Kidney (tissue), 14 donors: ENCODE results near the gene SYN1. TPM values are rescaled to one million over a fixed set of nuclear protein-coding genes. Genes with fewer than 3 reads are reported as not detected.

Source experiments
- DNase-seq, 5 donors: peaks; one replicate each; pipeline ENCODE4 v3.0.0-alpha.2; 2013 to 2020
- FAIRE-seq: peaks from 2 replicates; lab custom pipeline; 2012; peaks lifted over from hg19 to GRCh38; lab: Jason Lieb, UNC
- H3K27ac ChIP-seq, 2 donors: one replicate each; pipeline ENCODE4 v1.7.0; 2013; ENCODE audit warnings: low read depth in 2 of 2, low read length in 2 of 2, inconsistent platforms in 1 of 2
- H3K27me3 ChIP-seq: one replicate; pipeline ENCODE4 v1.7.1; 2013; ENCODE audit warnings: low read length, inconsistent platforms; ENCODE audit not compliant: control insufficient read depth, insufficient read depth
- H3K36me3 ChIP-seq, 3 donors: one replicate each; pipeline versions ENCODE4 v1.7.0 to v1.7.1; 2013; ENCODE audit warnings: low read length in 3 of 3, control low read depth in 1 of 3, inconsistent platforms in 1 of 3; ENCODE audit not compliant: insufficient read depth in 3 of 3, control insufficient read depth in 2 of 3
- H3K4me1 ChIP-seq, 3 donors: one replicate each; pipeline versions ENCODE4 v1.7.0 to v1.7.1; 2013; ENCODE audit warnings: low read length in 3 of 3, inconsistent platforms in 1 of 3, low read depth in 1 of 3; ENCODE audit not compliant: control insufficient read depth in 2 of 3, insufficient read depth in 2 of 3
- H3K4me3 ChIP-seq, 3 donors: one replicate each; pipeline versions ENCODE4 v1.7.0 to v1.8.1; 2013; ENCODE audit warnings: low read length in 3 of 3, control low read depth in 1 of 3, inconsistent platforms in 1 of 3
- H3K9ac ChIP-seq, 3 donors: one replicate each; pipeline versions ENCODE4 v1.7.0 to v1.7.1; 2013; ENCODE audit warnings: low read length in 3 of 3, control low read depth in 1 of 3, inconsistent platforms in 1 of 3
- H3K9me3 ChIP-seq, 3 donors: one replicate each; pipeline versions ENCODE4 v1.7.0 to v1.7.1; 2013; ENCODE audit warnings: low read length in 3 of 3, control low read depth in 1 of 3, inconsistent platforms in 1 of 3; ENCODE audit not compliant: control insufficient read depth in 2 of 3, insufficient read depth in 1 of 3
- CTCF ChIP-seq: IDR thresholded peaks from 3 replicates; pipeline ENCODE4 v1.5.1; 2012; ENCODE audit warnings: mild to moderate bottlenecking, moderate library complexity, borderline replicate concordance; ENCODE audit not compliant: insufficient read depth; ENCODE audit errors: extremely low read depth
- intact Hi-C: fragments of 100-400 bp; cut with DNase I; formaldehyde crosslinking; loops from one replicate; pipeline ENCODE4 v1.11.1; 2022
- polyA plus RNA-seq: library from polyadenylated mRNA; stranded (reverse); fragments of 350-450 nt; fragmentation: Illumina TruSeq; extraction: RNeasy Lipid Tissue Mini Kit (QIAGEN cat#74804); gene quantifications from one replicate; pipeline ENCODE4 v1.2.3, GENCODE V29; 2014; ENCODE audit warnings: low read depth, low replicate concordance; ENCODE audit not compliant: insufficient read depth
- total RNA-seq: library from RNA; stranded (reverse); fragmentation: NEBNext Ultra II Directional; extraction: Animal tissue kit (Norgen Biotek cat#: 25700); gene quantifications from one replicate; pipeline ENCODE4 v1.2.1, GENCODE V29; 2021
- donor health status: control.
- donor health status: control.
- donor health status: control.
- donor health status: control.
- donor health status: control.
- donor health status: DM: yes; HTN: yes; CAD: no.
- donor health status: Normal renal cell carcinoma (clear cell type).

The SYN1 gene
- total and polyA plus RNA-seq, 2 donors from 2014 or later = 0.85 to 0.88 TPM

DNA sequence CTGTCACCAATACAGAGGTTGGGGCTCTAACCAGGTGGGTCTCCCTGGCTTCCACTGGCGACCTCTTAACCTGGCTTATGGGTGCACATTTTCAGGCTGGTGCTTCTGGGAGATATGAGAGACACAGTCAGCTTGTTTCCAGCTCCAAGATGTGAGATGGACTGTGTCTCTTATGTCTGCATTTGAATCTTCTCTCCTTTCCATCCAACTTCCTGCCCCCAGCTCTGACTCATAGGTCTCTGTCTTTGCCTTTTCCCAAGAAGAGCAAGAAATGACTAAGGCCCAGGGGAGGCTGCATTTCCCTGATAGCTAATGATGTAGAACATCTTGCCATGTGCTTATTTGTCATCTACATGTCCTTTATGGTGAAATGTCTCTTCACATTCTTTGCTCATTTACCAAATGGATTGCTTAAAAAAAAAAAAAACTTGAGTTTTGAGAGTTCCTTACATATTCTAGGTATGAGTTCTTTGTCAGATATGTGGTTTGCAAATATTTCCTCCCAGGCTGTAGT is 42.5 kb upstream of the SYN1 start:
- no peak for TF ChIP-seq CTCF
- FAIRE-seq = no peak
- H3K27ac ChIP-seq = no peak overlapping the region

GRCh38 chrX:47661539-47661938 is 41.9 kb upstream of the SYN1 start:
- H3K27ac ChIP-seq = no peak overlapping the region
- H3K9ac ChIP-seq = no peak overlapping the region
- DNase-seq = no peak
- H3K4me3 ChIP-seq = no peak overlapping the region
- no peaks in the 10 kb centered on the region for H3K27me3 ChIP-seq
- H3K4me1 ChIP-seq = no peaks in the 10 kb centered on the region
- no peak for TF ChIP-seq CTCF
- peaks cover 0 to 9% (median 2%) of the 10 kb centered on the region in 3 donors for H3K36me3 ChIP-seq
- intact Hi-C loops = no loop called here
- no peak for FAIRE-seq
- no peaks in the 10 kb centered on the region for H3K9me3 ChIP-seq

More for the DNA sequence above, 42.5 kb upstream of the SYN1 start:
- Histone ChIP-seq H3K27me3 (no peaks in the 10 kb centered on the region), H3K4me3 (no peak overlapping the region), H3K4me1 (no peaks in the 10 kb centered on the region), H3K9me3 (no peaks in the 10 kb centered on the region), H3K36me3 (peaks cover 0 to 2% (median 0%) of the 10 kb centered on the region in 3 donors), H3K9ac (no peak overlapping the region)
- DNase-seq = no peak
- intact Hi-C loops = no loop called here

GRCh38 chrX:47659421-47659726 is 39.7 kb upstream of the SYN1 start:
- Histone ChIP-seq H3K9me3 (no peaks in the 10 kb centered on the region), H3K4me3 (peak overlapping the region; percentile 36 to 82 (median 48)), H3K27ac (peak overlapping the region; percentile 98), H3K4me1 (no peaks in the 10 kb centered on the region), H3K36me3 (peaks cover 0 to 16% (median 3%) of the 10 kb centered on the region in 3 donors), H3K9ac (peak overlapping the region in 1 of 3 donors; percentile 40), H3K27me3 (no peaks in the 10 kb centered on the region)
- DNase-seq (no peak), FAIRE-seq (no peak)
- TF ChIP-seq CTCF = no peak
- intact Hi-C loops = no loop called here
